ENCODE data around the gene NACC2.

The NACC2 gene

DNA sequence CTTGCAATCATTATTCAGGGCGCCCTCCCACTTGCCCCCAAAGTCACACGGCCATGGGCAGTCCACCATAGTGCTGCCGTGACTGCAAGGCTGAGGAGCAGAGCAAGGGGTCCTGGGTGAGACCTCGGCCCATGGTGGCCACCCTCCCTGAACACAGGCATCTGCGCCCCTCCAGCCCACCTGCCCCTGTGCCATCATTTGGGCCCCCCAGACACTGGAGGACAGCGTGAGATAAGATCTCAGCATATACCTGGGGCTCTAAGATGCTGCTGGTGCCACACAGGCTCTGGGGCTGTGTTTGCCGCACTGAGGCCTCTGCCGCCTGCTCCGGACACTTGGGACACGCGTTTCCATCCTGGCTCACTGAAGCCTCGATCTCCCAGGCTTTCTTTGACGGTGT, 20.1 kb upstream of the NACC2 start:
- H3K4me3 ChIP-seq (ENCODE audit: low read length), result no peak overlapping the region
- TF ChIP-seq, protein P1, sequence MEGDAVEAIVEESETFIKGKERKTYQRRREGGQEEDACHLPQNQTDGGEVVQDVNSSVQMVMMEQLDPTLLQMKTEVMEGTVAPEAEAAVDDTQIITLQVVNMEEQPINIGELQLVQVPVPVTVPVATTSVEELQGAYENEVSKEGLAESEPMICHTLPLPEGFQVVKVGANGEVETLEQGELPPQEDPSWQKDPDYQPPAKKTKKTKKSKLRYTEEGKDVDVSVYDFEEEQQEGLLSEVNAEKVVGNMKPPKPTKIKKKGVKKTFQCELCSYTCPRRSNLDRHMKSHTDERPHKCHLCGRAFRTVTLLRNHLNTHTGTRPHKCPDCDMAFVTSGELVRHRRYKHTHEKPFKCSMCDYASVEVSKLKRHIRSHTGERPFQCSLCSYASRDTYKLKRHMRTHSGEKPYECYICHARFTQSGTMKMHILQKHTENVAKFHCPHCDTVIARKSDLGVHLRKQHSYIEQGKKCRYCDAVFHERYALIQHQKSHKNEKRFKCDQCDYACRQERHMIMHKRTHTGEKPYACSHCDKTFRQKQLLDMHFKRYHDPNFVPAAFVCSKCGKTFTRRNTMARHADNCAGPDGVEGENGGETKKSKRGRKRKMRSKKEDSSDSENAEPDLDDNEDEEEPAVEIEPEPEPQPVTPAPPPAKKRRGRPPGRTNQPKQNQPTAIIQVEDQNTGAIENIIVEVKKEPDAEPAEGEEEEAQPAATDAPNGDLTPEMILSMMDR (conservative IDR thresholded peaks at IDR 0.05; ENCODE audit: low read length), result no peak
- DNase-seq (ENCODE audit: low read depth), result no peak

DNA sequence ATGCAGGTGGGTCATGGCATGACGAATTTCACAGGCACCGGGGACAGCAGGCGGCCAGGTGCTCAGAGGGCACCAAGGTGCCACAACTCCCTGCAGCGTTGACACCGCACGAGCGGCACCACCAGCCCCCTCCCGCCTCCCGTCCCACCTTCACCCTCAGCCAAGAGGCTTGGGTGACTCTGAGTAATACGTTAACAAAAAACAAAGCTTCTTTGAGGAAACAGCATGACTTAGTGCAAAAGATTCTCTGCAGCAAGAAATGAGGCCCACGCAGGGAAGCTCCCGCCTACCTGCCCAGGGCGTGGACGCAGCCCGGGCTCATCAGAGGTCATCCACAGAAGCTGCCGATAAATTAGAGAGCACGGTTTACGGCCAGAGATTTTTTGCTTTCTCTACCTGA, 19.5 kb upstream of the NACC2 start:
- H3K4me3 ChIP-seq (ENCODE audit: low read length), result no peak overlapping the region
- TF ChIP-seq, protein P1 (conservative IDR thresholded peaks at IDR 0.05; ENCODE audit: low read length), result no peak
- no peak for DNase-seq (ENCODE audit: low read depth)

GRCh38 chr9:136112541-136112940, 17.5 kb upstream of the NACC2 start:
- DNase-seq (ENCODE audit: low read depth), result no peak
- TF ChIP-seq, protein P1 (conservative IDR thresholded peaks at IDR 0.05; ENCODE audit: low read length), result no peak
- H3K4me3 ChIP-seq (ENCODE audit: low read length), result no peak overlapping the region

DNA sequence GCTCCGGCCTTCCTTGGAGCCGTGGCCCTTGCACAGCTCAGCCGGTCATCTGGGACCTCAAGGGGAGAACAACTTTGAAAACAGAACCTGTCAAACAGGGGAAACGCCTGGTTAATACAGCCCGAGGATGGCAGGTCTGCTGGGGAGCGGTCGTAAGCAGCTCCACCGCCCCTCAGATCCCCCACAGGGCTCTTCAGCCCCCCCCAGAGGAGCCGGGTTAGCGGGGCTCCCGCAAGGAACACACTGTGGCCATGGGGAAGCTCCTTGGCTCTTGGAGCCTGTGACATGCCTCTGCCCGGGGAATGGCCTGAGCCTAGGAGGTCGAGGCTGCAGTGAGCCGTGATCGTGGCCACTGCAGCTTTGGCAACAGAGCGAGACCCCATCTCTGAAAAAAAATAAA, 16.8 kb upstream of the NACC2 start:
- H3K4me3 ChIP-seq (ENCODE audit: low read length), result no peak overlapping the region
- DNase-seq (ENCODE audit: low read depth), result no peak
- TF ChIP-seq, protein P1 (conservative IDR thresholded peaks at IDR 0.05; ENCODE audit: low read length), result no peak

GRCh38 chr9:136111190-136111589, 16.1 kb upstream of the NACC2 start:
- H3K4me3 ChIP-seq (ENCODE audit: low read length), result no peak overlapping the region
- TF ChIP-seq, protein P1 (conservative IDR thresholded peaks at IDR 0.05; ENCODE audit: low read length), result no peak
- no peak for DNase-seq (ENCODE audit: low read depth)

GRCh38 chr9:136110082-136111061, 15.3 kb upstream of the NACC2 start:
- peak overlapping the region; percentile 17; the same call in 1 of the 2 replicates for H3K4me3 ChIP-seq (ENCODE audit: low read length)
- TF ChIP-seq, protein P1 (conservative IDR thresholded peaks at IDR 0.05; ENCODE audit: low read length), result peak; percentile 28
- peak; percentile 22 for DNase-seq (ENCODE audit: low read depth)

All from AG10803 (cell line).